Stomach (tissue), 9 donors: ENCODE measurements around the gene CHST14. TPM values are rescaled to one million over a fixed set of nuclear protein-coding genes. Genes with fewer than 3 reads are reported as not detected.

Experiments
- DNase-seq, 2 donors: peaks; one replicate each; pipeline versions ENCODE4 v3.0.0 to v3.0.0-alpha.2; 2013 to 2019
- H3K27ac ChIP-seq, 5 donors: fragments of 200-600 bp in 4 of 5; sonication (generic) in 4 of 5; one replicate each; pipeline ENCODE4 v1.5.1; 2013 to 2019; ENCODE audit warnings: mild to moderate bottlenecking in 1 of 5, moderate library complexity in 1 of 5
- H3K27me3 ChIP-seq, 3 donors: fragments of 200-600 bp; sonication (generic); one replicate each; pipeline ENCODE4 v1.5.1; 2017 to 2019; ENCODE audit warnings: mixed run types in 1 of 3
- H3K36me3 ChIP-seq, 4 donors: fragments of 200-600 bp; sonication (generic); 1 replicate in 3 of 4; 2 replicates in 1 of 4; pipeline ENCODE4 v1.5.1; 2016 to 2019
- H3K4me1 ChIP-seq, 4 donors: fragments of 200-600 bp; sonication (generic); one replicate each; pipeline ENCODE4 v1.5.1; 2016 to 2019
- H3K4me3 ChIP-seq, 4 donors: fragments of 200-600 bp; sonication (generic) in 3 of 4; one replicate each; pipeline ENCODE4 v1.5.1; 2016 to 2019; ENCODE audit warnings: mild to moderate bottlenecking in 1 of 4
- H3K9me3 ChIP-seq, 4 donors: fragments of 200-600 bp; sonication (generic); one replicate each; pipeline ENCODE4 v1.5.1; 2016 to 2019
- EP300 ChIP-seq: sonication (generic); formaldehyde crosslinking; IDR thresholded peaks from one replicate; pipeline ENCODE4 v1.6.1; 2017; ENCODE audit warnings: antibody characterized with exemption
- POLR2A ChIP-seq, 4 donors: fragments of 450-650 bp; IDR thresholded peaks; one replicate each; pipeline ENCODE4 v1.6.1; 2016; ENCODE audit warnings: antibody characterized with exemption in 4 of 4, control low read depth in 2 of 4, mild to moderate bottlenecking in 1 of 4, moderate library complexity in 1 of 4
- POLR2AphosphoS5 ChIP-seq, 3 donors: sonication (generic); formaldehyde crosslinking; IDR thresholded peaks; one replicate each; pipeline ENCODE4 v1.6.1; 2016; ENCODE audit warnings: antibody characterized with exemption in 3 of 3
- whole genome bisulfite sequencing, 5 donors: extraction: QIAGEN DNeasy Blood & Tissue Kit in 3 of 5; methylation state at CpG; one replicate each; pipeline versions ENCODE4 v1.1.5 to v1.1.7; 2013 to 2018; 5-methylcytosine and 5-hydroxymethylcytosine counted together
- intact Hi-C: fragments of 100-400 bp; cut with DNase I; formaldehyde crosslinking; loops from one replicate; pipeline ENCODE4 v1.15.1; 2023; ENCODE audit warnings: low total_unique reads
- polyA plus RNA-seq, 3 donors: library from polyadenylated mRNA; stranded (reverse); fragments of 200-250 nt; gene quantifications; one replicate each; pipeline ENCODE4 v1.2.3, GENCODE V29; 2013
- total RNA-seq, 5 donors: library from RNA; depleted of rRNA; stranded (reverse); fragments of >200 nt; gene quantifications; one replicate each; pipeline versions ENCODE4 v1.1.0 to v1.2.3, GENCODE V29; 2014 to 2016
- TF ChIP-seq, protein P1 (sequence below), 7 experiments: fragments of 450-650 bp in 4 of 7; fragments of 200-600 bp in 3 of 7; sonication (generic) in 3 of 7; IDR thresholded peaks; one replicate each; pipeline ENCODE4 v1.5.1; 2016 to 2019; ENCODE audit warnings: antibody characterized with exemption in 7 of 7, control low read depth in 2 of 7, mild to moderate bottlenecking in 1 of 7
- donor health status: healthy with polysubstance abuse.
- donor health status: Bipolar disorder and iron deficiency.
- donor health status: healthy.

The CHST14 gene
- total and polyA plus RNA-seq, 8 donors = 0.92 to 14.6 (median 5.1) TPM

GRCh38 chr15:40424483-40425115, 46.2 kb upstream of the CHST14 start:
- DNase-seq = no peak
- intact Hi-C loops = loop anchor here (5.0 kb wide), 1 partner anchor 142 kb away; the partner anchor contains the start of gene ANKRD63
- Histone ChIP-seq H3K27me3 (no peaks in the 10 kb centered on the region), H3K27ac (no peak overlapping the region), H3K9me3 (no peaks in the 10 kb centered on the region), H3K36me3 (peaks cover 0 to 14% (median 4%) of the 10 kb centered on the region in 4 donors), H3K4me3 (no peak overlapping the region), H3K4me1 (peaks cover 20 to 27% (median 25%) of the 10 kb centered on the region in 4 donors)
- TF ChIP-seq, protein P1, sequence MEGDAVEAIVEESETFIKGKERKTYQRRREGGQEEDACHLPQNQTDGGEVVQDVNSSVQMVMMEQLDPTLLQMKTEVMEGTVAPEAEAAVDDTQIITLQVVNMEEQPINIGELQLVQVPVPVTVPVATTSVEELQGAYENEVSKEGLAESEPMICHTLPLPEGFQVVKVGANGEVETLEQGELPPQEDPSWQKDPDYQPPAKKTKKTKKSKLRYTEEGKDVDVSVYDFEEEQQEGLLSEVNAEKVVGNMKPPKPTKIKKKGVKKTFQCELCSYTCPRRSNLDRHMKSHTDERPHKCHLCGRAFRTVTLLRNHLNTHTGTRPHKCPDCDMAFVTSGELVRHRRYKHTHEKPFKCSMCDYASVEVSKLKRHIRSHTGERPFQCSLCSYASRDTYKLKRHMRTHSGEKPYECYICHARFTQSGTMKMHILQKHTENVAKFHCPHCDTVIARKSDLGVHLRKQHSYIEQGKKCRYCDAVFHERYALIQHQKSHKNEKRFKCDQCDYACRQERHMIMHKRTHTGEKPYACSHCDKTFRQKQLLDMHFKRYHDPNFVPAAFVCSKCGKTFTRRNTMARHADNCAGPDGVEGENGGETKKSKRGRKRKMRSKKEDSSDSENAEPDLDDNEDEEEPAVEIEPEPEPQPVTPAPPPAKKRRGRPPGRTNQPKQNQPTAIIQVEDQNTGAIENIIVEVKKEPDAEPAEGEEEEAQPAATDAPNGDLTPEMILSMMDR (IDR thresholded peaks at IDR 0.05) = no peak
- TF ChIP-seq EP300 (no peak), POLR2AphosphoS5 (IDR thresholded peaks at IDR 0.05) (no peak), POLR2A (IDR thresholded peaks at IDR 0.05) (no peak)
- WGBS, 5 donors = 84 to 92% (median 89%) methylated on average over 6 of the region's 6 CpGs

DNA sequence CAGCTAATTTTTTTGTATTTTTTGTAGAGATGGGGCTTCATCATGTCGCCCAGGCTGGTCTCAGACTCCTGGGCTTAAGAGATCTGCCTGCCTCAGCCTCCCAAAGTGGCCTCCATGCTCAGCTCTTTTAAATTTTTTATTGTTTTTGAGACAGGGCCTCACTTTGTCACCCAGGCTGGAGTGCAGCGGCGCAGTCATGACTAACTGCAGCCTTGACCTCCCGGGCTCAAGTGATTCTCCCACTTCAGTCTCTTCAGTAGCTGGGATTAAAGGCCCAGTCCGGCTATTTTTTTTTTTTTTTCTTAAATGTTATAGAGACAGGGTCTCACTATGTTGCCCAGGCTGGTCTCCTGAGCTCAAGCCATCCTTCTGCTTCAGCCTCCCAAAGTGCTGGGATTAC, 45.1 kb upstream of the CHST14 start:
- H3K27ac ChIP-seq = no peak overlapping the region
- no peaks in the 10 kb centered on the region for H3K27me3 ChIP-seq
- TF ChIP-seq POLR2AphosphoS5 (IDR thresholded peaks at IDR 0.05) (no peak), EP300 (no peak), POLR2A (IDR thresholded peaks at IDR 0.05) (no peak)
- TF ChIP-seq, protein P1 (IDR thresholded peaks at IDR 0.05) = no peak
- H3K4me1 ChIP-seq = peaks cover 13 to 16% (median 15%) of the 10 kb centered on the region in 4 donors
- intact Hi-C loops = no loop called here
- peaks cover 0 to 14% (median 4%) of the 10 kb centered on the region in 4 donors for H3K36me3 ChIP-seq
- DNase-seq = no peak
- WGBS, 5 donors = 94 to 99% (median 97%) methylated on average over 5 of the region's 5 CpGs
- no peak overlapping the region for H3K4me3 ChIP-seq
- no peaks in the 10 kb centered on the region for H3K9me3 ChIP-seq

GRCh38 chr15:40427188-40427587, 43.6 kb upstream of the CHST14 start:
- H3K9me3 ChIP-seq = no peaks in the 10 kb centered on the region
- peaks cover 0 to 1% (median under 1%) of the 10 kb centered on the region in 4 donors for H3K4me1 ChIP-seq
- WGBS, 5 donors = 89 to 94% (median 91%) methylated on average over 9 of the region's 9 CpGs
- TF ChIP-seq POLR2AphosphoS5 (IDR thresholded peaks at IDR 0.05) (no peak), POLR2A (IDR thresholded peaks at IDR 0.05) (no peak), EP300 (no peak)
- TF ChIP-seq, protein P1 (IDR thresholded peaks at IDR 0.05) = no peak
- peaks cover 0 to 14% (median 4%) of the 10 kb centered on the region in 4 donors for H3K36me3 ChIP-seq
- peak in 1 of 2 donors; percentile 20 for DNase-seq
- no peaks in the 10 kb centered on the region for H3K27me3 ChIP-seq
- H3K27ac ChIP-seq = no peak overlapping the region
- H3K4me3 ChIP-seq = no peak overlapping the region
- intact Hi-C loops = no loop called here

GRCh38 chr15:40428185-40428584, 42.6 kb upstream of the CHST14 start:
- WGBS, 5 donors = 80 to 94% (median 90%) methylated on average over 4 of the region's 4 CpGs
- Histone ChIP-seq H3K4me1 (no peaks in the 10 kb centered on the region), H3K27ac (no peak overlapping the region), H3K36me3 (peaks cover 0 to 14% (median 4%) of the 10 kb centered on the region in 4 donors), H3K4me3 (no peak overlapping the region), H3K9me3 (no peaks in the 10 kb centered on the region), H3K27me3 (no peaks in the 10 kb centered on the region)
- TF ChIP-seq POLR2AphosphoS5 (IDR thresholded peaks at IDR 0.05) = no peak
- TF ChIP-seq POLR2A (IDR thresholded peaks at IDR 0.05) = no peak
- TF ChIP-seq, protein P1 (IDR thresholded peaks at IDR 0.05) = no peak
- no peak for TF ChIP-seq EP300
- intact Hi-C loops = no loop called here
- DNase-seq = no peak
